Bronchial epithelial cell (primary cell): ENCODE data around the gene CMPK2. TPM values are rescaled to one million over a fixed set of nuclear protein-coding genes. Genes with fewer than 3 reads are reported as not detected.

ENCODE experiments used
- DNase-seq: peaks from one replicate; pipeline ENCODE4 v3.0.0-alpha.2; 2010; ENCODE audit warnings: low read depth
- FAIRE-seq: peaks from 2 replicates; lab custom pipeline; 2011; peaks lifted over from hg19 to GRCh38; lab: Jason Lieb, UNC
- H3K27me3 ChIP-seq: 2 replicates; pipeline ENCODE4 v1.5.1; 2011; ENCODE audit warnings: low read length; ENCODE audit not compliant: control insufficient read depth, insufficient read depth
- H3K36me3 ChIP-seq: 2 replicates; pipeline ENCODE4 v1.5.1; 2011; ENCODE audit warnings: low read length; ENCODE audit not compliant: control insufficient read depth, insufficient read depth
- H3K4me3 ChIP-seq: 2 replicates; pipeline ENCODE4 v1.5.1; 2011; ENCODE audit warnings: mild to moderate bottlenecking, low read depth, low read length, control low read depth
- total RNA-seq: library from RNA; depleted of rRNA; stranded (reverse); fragments of >200 nt; gene quantifications from 2 replicates; pipeline ENCODE4 v1.2.1, GENCODE V29; 2014
- TF ChIP-seq, protein P1 (sequence below): IDR thresholded peaks from 2 replicates; pipeline ENCODE4 v1.5.1; 2011; ENCODE audit warnings: mild to moderate bottlenecking, moderate library complexity, low read length, control low read depth, inconsistent platforms; ENCODE audit not compliant: insufficient read depth, severe bottlenecking

CMPK2 gene
- total RNA-seq, 1 donor from 2014 or later: 0.26 TPM

DNA sequence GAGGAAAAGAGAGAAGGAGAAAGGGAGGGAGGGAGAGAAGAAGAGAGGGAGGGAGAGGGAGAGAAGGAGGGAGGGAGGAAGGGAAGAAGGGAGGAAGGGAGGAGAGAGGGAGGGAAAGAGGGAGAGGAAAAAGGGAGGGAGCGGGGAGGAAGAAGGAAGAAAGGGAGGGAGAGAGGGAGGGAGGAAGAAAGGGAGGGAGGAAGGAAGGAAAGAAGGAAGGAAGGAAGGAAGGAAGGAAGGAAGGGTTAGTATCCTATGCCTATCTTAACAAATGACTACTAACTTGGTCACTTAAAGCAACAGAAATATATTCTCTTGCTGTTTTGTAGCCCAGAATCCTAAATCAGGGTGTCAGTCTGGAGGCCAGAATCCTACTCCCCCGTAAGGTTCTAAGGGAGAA is 52.1 kb downstream of the CMPK2 start:
- Histone ChIP-seq H3K4me3 (no peak overlapping the region), H3K36me3 (no peaks in the 10 kb centered on the region), H3K27me3 (no peaks in the 10 kb centered on the region)
- no peak for FAIRE-seq
- TF ChIP-seq, protein P1, sequence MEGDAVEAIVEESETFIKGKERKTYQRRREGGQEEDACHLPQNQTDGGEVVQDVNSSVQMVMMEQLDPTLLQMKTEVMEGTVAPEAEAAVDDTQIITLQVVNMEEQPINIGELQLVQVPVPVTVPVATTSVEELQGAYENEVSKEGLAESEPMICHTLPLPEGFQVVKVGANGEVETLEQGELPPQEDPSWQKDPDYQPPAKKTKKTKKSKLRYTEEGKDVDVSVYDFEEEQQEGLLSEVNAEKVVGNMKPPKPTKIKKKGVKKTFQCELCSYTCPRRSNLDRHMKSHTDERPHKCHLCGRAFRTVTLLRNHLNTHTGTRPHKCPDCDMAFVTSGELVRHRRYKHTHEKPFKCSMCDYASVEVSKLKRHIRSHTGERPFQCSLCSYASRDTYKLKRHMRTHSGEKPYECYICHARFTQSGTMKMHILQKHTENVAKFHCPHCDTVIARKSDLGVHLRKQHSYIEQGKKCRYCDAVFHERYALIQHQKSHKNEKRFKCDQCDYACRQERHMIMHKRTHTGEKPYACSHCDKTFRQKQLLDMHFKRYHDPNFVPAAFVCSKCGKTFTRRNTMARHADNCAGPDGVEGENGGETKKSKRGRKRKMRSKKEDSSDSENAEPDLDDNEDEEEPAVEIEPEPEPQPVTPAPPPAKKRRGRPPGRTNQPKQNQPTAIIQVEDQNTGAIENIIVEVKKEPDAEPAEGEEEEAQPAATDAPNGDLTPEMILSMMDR: no peak
- no peak for DNase-seq

DNA sequence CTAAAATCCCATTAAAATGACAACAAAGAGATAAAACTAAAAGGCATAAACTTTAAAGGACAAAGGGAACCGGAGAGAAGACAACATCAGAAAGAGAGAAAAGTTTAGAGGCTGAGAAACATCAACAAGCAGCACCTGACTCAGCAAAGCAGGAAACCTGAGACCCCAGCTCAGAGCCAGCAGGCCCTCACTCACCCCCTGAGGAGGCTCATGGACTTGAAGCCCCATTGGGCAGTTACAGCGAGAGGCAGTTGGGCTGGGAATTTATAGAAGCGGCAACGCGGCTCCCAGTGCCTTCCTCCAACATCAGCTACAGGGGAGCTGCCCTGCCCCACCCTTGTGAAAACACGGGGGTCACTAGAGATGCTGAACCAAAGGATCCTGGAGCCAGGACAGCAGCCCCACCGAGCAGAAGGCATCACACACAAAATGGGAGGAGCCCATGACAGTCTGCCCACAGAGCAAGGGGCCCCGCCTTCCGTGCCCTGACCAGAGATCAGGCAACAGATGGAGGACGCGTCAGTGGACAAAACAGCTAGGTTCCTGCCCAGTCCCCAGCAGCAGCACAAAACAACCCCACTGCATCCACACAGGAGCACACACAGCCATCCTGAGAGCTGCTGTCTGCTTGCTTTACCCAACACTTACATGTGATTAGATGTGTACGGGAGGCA is 52.7 kb downstream of the CMPK2 start:
- H3K27me3 ChIP-seq: no peaks in the 10 kb centered on the region
- DNase-seq (no peak), FAIRE-seq (no peak)
- no peak overlapping the region for H3K4me3 ChIP-seq
- H3K36me3 ChIP-seq: no peaks in the 10 kb centered on the region
- TF ChIP-seq, protein P1: no peak

DNA sequence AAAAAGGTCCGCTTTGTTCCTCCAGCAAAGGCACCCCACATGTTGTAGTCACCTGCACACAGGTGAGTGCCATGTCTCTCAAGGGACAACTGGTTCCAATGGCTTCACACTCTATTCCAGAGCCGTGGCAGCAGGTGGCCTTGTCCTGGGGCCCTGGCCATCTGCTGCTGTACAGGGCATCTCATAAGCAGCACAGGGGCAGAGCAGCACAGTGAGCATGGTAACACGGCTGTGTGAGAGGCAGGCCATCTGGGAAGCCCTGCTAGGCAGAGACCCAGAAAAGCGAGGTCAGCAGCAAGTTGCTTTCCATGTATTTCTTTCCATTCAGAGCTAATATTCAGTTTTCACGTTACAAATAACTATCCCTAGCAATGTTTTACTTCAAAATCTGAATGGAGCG is 54.7 kb downstream of the CMPK2 start:
- no peak for DNase-seq
- Histone ChIP-seq H3K27me3 (no peaks in the 10 kb centered on the region), H3K36me3 (no peaks in the 10 kb centered on the region), H3K4me3 (no peak overlapping the region)
- no peak for FAIRE-seq
- TF ChIP-seq, protein P1: no peak

DNA sequence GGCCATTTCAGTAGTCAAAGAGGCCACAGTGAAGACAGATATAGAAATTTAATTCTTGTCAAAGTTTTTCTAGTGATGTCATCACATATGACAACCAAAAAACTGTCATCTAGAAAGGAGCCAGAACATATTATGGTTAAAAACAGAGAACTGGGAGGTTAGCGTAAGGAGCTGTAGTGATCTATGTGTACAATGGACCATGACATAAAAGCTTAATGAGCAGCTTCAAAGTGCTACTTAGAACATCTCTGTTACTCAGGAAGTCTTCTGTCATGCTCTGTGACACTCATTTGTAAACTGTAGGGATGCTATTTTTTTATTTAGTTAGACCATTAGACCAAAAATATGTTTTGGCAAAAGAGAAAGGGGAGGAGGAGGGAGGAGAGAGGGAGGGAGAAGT is 57.3 kb downstream of the CMPK2 start:
- DNase-seq (no peak), FAIRE-seq (no peak)
- TF ChIP-seq, protein P1: no peak
- no peaks in the 10 kb centered on the region for H3K36me3 ChIP-seq
- H3K4me3 ChIP-seq: no peak overlapping the region
- no peaks in the 10 kb centered on the region for H3K27me3 ChIP-seq

DNA sequence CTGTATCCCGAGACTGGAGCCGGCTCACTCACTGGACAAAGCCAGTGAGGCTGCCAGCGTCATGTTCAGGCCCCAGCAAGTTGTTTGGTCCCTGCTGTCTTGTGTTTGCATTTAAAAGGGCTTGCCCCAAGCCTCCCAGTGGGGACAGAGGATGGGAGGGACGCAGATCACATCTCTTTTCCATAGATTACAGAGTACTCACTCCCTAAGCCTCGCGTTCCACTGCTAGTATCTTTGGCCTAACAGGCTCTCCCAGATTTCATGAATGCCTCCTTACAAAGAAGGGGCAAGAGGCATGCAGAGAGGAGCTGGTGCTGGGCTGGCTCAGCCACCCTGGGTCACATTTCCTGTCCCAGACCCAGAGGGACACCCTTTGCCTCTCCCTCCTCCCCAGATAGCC is 59.1 kb downstream of the CMPK2 start:
- no peak for DNase-seq
- Histone ChIP-seq H3K27me3 (no peaks in the 10 kb centered on the region), H3K4me3 (no peak overlapping the region), H3K36me3 (no peaks in the 10 kb centered on the region)
- no peak for FAIRE-seq
- TF ChIP-seq, protein P1: no peak

DNA sequence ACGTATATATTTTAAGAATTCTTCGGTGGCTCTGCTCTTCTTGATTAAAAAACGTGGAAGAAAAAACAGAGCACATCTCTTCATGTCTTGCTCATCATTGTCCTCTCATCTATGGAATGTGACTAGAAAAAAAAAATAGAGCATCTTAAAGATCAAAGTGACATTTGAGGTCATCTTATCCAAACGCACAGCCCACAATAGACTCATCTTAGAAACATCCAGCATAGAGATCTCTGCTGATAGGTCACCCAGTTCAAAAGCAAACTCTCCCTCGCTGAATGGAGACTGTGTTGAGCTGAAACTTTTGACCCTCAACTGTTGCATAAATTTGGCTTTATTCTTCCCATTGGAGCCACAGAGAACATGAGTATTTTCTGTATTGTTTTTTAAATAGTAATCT is 65.2 kb downstream of the CMPK2 start:
- TF ChIP-seq, protein P1: no peak
- Histone ChIP-seq H3K27me3 (no peaks in the 10 kb centered on the region), H3K36me3 (no peaks in the 10 kb centered on the region), H3K4me3 (no peak overlapping the region)
- DNase-seq: no peak
- FAIRE-seq: no peak
